Left ventricle myocardium inferior (tissue), 1 donor: ENCODE results near the gene RSAD1. TPM values are rescaled to one million over a fixed set of nuclear protein-coding genes. Genes with fewer than 3 reads are reported as not detected.

Source experiments
- DNase-seq: peaks from one replicate; pipeline ENCODE4 v3.0.0-alpha.2; 2020
- H3K27ac ChIP-seq: fragments of 200-600 bp; replicated peaks from 2 replicates; pipeline ENCODE4 v1.8.0; 2021
- H3K27me3 ChIP-seq: fragments of 200-600 bp; 2 replicates; pipeline ENCODE4 v1.8.0; 2021; ENCODE audit warnings: low read depth
- H3K36me3 ChIP-seq: fragments of 200-600 bp; 2 replicates; pipeline ENCODE4 v1.8.0; 2021
- H3K4me1 ChIP-seq: fragments of 200-600 bp; 2 replicates; pipeline ENCODE4 v1.8.0; 2021
- H3K4me3 ChIP-seq: fragments of 200-600 bp; 2 replicates; pipeline ENCODE4 v1.8.0; 2021; ENCODE audit warnings: mild to moderate bottlenecking, moderate library complexity
- H3K9me3 ChIP-seq: fragments of 200-600 bp; replicated peaks from 2 replicates; pipeline ENCODE4 v1.8.0; 2021
- CTCF ChIP-seq: fragments of 200-600 bp; IDR thresholded peaks from 2 replicates; pipeline ENCODE4 v1.8.0; 2021; ENCODE audit warnings: antibody characterized with exemption, mild to moderate bottlenecking, borderline replicate concordance
- intact Hi-C: fragments of 100-400 bp; cut with micrococcal nuclease; formaldehyde crosslinking; loops from one replicate; pipeline ENCODE4 v1.11.0; 2022
- total RNA-seq: library from RNA; stranded (reverse); fragmentation: NEBNext Ultra II Directional; extraction: Animal tissue kit (Norgen Biotek cat#: 25700); gene quantifications from one replicate; pipeline ENCODE4 v1.2.1, GENCODE V29; 2021
- donor health status: DM: no; HTN: yes; CAD: no; lungs with severe emphysema.

The RSAD1 gene
- total RNA-seq, 1 donor from 2014 or later: 51.7 TPM

GRCh38 chr17:50445730-50446325, 32.8 kb upstream of the RSAD1 start:
- Histone ChIP-seq H3K9me3 (no peaks in the 10 kb centered on the region), H3K27ac (no peak overlapping the region), H3K36me3 (no peaks in the 10 kb centered on the region), H3K4me1 (peaks cover 16% of the 10 kb centered on the region), H3K4me3 (no peak overlapping the region), H3K27me3 (no peaks in the 10 kb centered on the region)
- intact Hi-C loops: no loop called here
- DNase-seq: no peak
- no peak for TF ChIP-seq CTCF

- no peak for TF ChIP-seq CTCF
- Histone ChIP-seq H3K27ac (no peak overlapping the region), H3K4me3 (no peak overlapping the region), H3K36me3 (no peaks in the 10 kb centered on the region), H3K9me3 (no peaks in the 10 kb centered on the region), H3K4me1 (peaks cover 13% of the 10 kb centered on the region), H3K27me3 (no peaks in the 10 kb centered on the region)
- no peak for DNase-seq
- intact Hi-C loops: no loop called here
Measured at GRCh38 chr17:50447870-50448595, 30.6 kb upstream of the RSAD1 start.

- DNase-seq: no peak
- no peaks in the 10 kb centered on the region for H3K36me3 ChIP-seq
- intact Hi-C loops: no loop called here
- no peak for TF ChIP-seq CTCF
- no peaks in the 10 kb centered on the region for H3K27me3 ChIP-seq
- peaks cover 7% of the 10 kb centered on the region for H3K4me1 ChIP-seq
- H3K27ac ChIP-seq: no peak overlapping the region
- no peaks in the 10 kb centered on the region for H3K9me3 ChIP-seq
- no peak overlapping the region for H3K4me3 ChIP-seq
Measured at GRCh38 chr17:50448643-50449042, 30.0 kb upstream of the RSAD1 start.

GRCh38 chr17:50451943-50452629, 26.6 kb upstream of the RSAD1 start:
- Histone ChIP-seq H3K4me3 (no peak overlapping the region), H3K9me3 (no peaks in the 10 kb centered on the region), H3K27me3 (no peaks in the 10 kb centered on the region), H3K36me3 (no peaks in the 10 kb centered on the region), H3K4me1 (no peaks in the 10 kb centered on the region), H3K27ac (no peak overlapping the region)
- intact Hi-C loops: no loop called here
- TF ChIP-seq CTCF: no peak
- DNase-seq: no peak

- no peaks in the 10 kb centered on the region for H3K36me3 ChIP-seq
- no peak for DNase-seq
- H3K4me1 ChIP-seq: no peaks in the 10 kb centered on the region
- no peak for TF ChIP-seq CTCF
- no peak overlapping the region for H3K4me3 ChIP-seq
- no peaks in the 10 kb centered on the region for H3K27me3 ChIP-seq
- intact Hi-C loops: no loop called here
- H3K9me3 ChIP-seq: no peaks in the 10 kb centered on the region
- no peak overlapping the region for H3K27ac ChIP-seq
Measured at GRCh38 chr17:50452630-50453300, 25.9 kb upstream of the RSAD1 start.
